Posterior vena cava (tissue), 2 donors: Measurements from ENCODE around the gene GAL3ST2. TPM values are rescaled to one million over a fixed set of nuclear protein-coding genes. Genes with fewer than 3 reads are reported as not detected.
"Not testable (repeated sequence)": the region's sequence is repeated elsewhere in the genome, so short reads cannot be mapped to it uniquely, and the experiment has no call there.

ENCODE experiments used
- DNase-seq: peaks from one replicate; pipeline ENCODE4 v3.0.0-alpha.2; 2020; ENCODE audit warnings: low spot score
- intact Hi-C, 2 donors: fragments of 100-400 bp; cut with DNase I; formaldehyde crosslinking; loops; one replicate each; pipeline versions ENCODE4 v1.14.1 to v1.14.2; 2022 to 2023
- total RNA-seq, 2 donors: library from RNA; stranded (reverse); fragmentation: NEBNext Ultra II Directional; extraction: Animal tissue kit (Norgen Biotek cat#: 25700); gene quantifications; one replicate each; pipeline ENCODE4 v1.2.1, GENCODE V29; 2021
- donor health status: DM: yes; HTN: yes; CAD: no.
- donor health status: DM: yes; HTN: yes; CAD: no.

GAL3ST2 gene
- total RNA-seq, 2 donors from 2014 or later, result not detected

DNA sequence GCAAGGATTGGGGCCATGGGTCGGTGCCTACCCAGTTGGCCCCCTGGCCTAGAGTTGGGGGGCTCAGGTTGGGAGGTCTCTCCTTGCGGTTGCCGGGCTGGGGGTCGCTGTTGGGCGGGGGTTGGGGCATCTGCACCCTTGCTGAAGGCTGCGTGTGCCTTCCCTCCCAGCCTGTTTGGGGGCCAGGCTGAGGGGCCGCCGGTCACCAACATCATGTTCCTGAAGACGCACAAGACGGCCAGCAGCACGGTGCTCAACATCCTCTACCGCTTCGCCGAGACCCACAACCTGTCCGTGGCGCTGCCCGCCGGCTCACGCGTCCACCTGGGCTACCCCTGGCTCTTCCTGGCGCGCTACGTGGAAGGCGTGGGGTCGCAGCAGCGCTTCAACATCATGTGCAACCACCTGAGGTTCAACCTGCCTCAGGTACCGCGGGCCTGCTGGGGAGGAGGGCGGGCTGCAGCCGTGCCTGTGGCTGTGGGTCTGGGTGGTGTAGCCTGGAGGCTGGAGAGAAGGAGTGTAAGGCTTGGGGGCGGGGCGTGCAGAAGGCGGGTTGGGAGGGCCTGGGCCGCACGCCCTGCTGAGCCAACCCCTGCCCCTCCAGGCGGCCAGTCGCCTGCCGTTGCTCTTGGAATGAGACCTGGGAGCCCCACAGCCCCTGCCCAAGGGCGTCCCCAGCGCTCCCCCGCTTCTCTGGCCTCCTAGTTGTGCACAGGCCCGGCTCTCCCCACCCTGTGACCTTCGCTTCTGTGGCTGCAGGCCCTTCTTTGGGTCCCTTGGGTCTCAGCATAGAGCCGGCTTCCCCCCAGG is 25.2 kb downstream of the GAL3ST2 start:
- peak; percentile 72 for DNase-seq
- intact Hi-C loops, result no loop called here

GRCh38 chr2:241802421-241803318 is 26.0 kb downstream of the GAL3ST2 start:
- intact Hi-C loops, result no loop called here
- peak; percentile 67 for DNase-seq

GRCh38 chr2:241803387-241804325 is 27.0 kb downstream of the GAL3ST2 start:
- DNase-seq, result peak; percentile 86
- intact Hi-C loops, result no loop called here

DNA sequence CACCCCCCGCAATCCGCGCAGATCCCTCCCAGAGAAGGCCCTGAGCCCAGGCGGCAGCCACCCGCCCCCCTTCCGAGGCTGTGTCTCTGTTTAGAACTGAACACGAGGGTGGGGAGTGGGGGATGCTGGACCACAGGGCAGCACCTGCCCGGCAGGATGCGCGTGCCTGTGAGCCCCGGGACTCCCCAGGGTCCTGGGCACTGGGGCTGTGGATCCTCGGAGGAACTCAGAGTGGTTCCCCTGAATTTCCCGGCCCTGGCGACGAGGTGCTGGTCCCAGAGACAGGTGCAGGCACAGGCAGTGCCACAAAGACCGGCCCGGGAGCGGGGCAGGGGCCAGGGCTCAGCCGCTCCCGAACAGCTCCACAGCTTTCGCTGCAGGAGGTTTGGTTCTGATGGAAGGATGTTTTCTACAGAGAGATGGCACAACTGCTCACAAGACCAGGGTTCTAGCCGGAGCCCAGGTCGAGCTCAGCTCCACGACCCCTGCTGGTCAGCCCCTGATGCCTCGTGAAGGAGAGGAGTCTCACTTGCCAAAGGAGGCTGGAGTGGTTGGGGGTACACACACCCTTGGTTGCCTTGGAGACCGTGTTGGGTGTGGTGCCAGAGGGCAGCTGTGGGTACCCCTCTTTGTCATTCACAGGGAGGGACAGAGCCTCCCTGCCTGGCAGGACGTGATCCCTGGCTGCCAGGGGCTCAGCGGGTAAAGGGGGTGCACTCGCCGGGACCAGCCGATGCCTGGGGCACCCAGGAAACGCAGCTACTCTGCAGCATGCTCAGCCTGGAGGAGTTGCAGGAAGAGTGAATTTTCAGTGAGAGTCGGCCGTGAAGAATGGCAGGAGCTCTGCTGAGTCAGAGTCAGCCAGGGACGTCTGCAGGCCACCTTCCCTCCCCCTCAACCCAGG is 28.0 kb downstream of the GAL3ST2 start:
- DNase-seq, result peak; percentile 76
- intact Hi-C loops, result no loop called here

DNA sequence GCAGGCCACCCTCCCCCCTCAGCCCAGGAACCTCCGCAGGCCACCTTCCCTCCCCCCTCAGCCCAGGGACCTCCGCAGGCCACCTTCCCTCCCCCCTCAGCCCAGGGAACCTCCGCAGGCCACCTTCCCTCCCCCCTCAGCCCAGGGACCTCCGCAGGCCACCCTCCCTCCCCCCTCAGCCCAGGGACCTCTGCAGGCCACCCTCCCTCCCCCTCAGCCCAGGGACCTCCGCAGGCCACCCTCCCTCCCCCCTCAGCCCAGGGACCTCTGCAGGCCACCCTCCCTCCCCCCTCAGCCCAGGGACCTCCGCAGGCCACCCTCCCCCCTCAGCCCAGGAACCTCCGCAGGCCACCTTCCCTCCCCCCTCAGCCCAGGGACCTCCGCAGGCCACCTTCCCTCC is 29.6 kb downstream of the GAL3ST2 start:
- DNase-seq, intact Hi-C loops: not testable (repeated sequence)

GRCh38 chr2:241808051-241808720 is 31.6 kb downstream of the GAL3ST2 start:
- DNase-seq, result no peak

DNA sequence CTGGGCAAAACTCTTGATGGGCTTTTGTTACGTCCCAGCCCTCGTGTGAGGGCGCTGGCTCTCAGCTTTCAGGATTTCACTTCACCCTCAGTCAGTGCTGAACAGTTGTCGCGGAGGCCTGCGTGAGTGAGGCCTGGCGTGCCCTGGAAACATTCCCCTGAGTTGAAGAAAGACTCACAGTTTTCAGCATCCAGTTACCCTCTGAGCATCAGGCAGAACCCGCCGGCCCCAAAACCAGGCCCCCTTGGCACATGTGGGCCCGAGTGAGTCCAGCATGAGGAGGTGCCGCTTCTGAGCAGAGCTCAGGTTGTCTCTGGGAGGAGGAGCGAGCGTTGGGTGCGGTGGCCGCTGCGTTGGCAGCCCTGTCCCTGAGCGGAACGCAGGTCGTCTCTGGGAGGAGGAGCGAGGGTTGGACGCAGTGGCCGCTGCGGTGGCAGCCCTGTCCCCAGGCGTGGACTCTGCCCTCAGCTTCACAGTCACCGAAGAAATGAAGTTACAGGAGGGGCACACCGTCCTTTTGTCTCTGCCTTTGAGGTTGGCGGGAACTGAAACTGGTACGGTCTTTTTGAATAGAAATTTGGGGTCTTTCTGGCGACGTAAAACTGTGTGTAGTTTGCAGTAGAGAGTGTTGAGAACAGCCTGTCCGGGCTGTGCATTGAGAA is 32.2 kb downstream of the GAL3ST2 start, which contains the start of gene NEU4:
Gene NEU4, plus strand, starts transcription at position 473 of the 662 bp plus-strand sequence. CDS start 5,292 bp downstream, outside the sequence.
- intact Hi-C loops, result no loop called here
- DNase-seq, result peak; percentile 78

More at GRCh38 chr2:241808051-241808720, 31.6 kb downstream of the GAL3ST2 start:
- intact Hi-C loops, result no loop called here

DNA sequence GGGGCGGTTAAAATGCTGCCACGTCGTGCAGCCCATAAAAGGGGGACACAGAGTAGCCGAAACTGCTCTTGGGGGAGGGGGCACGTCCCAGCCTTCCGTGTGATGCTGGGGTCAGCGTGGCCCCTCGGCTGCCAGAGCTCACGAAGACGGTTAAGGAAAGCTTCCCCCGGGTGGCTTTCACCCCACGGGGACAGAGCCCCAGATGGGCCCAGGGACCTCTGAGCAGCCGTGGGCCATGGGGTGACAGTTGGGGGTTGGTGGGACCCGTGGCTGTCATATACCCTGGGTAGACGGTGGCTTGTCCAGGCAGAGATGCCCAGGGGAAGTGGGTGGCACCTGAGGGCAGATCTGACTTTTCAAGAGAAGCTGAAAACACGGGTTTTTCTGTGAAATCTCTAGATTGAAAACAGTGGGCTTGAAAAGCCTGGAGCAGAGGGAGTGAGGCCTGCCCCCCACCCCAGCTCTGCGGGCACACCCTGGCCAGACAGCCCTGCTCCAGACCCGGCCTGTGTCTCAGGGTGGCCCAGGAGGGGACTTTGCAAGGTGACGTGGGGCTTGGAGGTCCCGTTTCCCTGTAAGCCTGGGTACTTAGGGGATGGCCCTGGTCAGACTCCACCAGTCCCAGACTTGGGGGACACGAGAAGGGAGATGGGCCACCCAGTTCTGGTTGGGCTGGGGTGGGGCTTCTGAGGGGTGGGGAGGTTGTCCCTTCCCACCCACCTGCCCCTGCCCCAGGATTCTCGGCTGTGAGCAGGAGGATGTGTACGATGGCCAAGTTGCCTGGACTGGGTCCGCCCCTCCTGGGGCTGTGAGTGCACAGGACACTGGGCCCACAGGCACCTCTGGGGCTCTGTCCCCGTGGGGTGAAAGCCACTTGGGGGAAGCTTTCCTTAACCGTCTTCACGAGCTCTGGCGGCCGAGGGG is 33.0 kb downstream of the GAL3ST2 start:
- intact Hi-C loops, result no loop called here
- peak; percentile 73 for DNase-seq

DNA sequence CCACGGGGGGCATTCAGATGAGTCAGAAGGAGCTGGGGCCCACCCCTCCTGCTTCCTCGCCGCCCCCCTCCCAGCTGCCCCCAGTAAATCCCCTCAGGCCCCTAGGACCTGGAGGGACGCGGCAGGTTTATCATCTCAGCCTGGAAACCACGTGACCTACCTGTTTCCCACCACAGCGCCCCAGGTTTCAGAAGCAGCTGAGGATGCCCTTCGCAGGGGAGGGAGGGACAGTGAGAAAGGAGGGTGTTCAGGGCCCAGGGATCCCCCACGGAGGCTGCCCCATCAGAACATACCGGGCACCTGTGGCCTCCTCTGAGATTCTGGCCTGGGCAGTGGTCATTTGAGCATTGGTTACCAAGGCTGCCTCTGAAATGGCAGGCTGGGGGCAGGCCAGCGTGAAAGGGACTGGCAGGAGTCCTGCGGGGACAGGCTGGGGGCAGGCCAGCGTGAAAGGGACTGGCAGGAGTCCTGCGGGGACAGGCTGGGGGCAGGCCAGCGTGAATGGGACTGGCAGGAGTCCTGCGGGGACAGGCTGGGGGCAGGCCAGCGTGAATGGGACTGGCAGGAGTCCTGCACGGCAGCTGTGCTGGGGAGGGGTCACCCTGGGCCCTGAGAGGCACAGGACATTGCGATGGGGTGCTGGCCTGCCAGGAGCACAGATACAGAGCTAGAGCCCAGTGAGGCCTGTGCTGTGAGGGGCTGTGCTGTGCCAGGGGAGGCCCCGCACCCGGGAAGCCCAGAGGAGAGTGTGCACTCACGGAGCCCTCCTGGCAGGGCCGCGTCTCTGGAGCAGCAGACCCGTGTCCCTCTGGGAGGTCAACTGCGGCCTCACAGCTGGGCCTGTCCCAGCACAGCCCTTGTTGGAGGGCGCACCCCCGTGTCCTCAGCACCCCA is 33.9 kb downstream of the GAL3ST2 start:
- peak; percentile 78 for DNase-seq
- intact Hi-C loops, result no loop called here

- intact Hi-C loops, result no loop called here
- peak; percentile 79 for DNase-seq
These were observed 34.8 kb downstream of the GAL3ST2 start for GRCh38 chr2:241811201-241811951.

DNA sequence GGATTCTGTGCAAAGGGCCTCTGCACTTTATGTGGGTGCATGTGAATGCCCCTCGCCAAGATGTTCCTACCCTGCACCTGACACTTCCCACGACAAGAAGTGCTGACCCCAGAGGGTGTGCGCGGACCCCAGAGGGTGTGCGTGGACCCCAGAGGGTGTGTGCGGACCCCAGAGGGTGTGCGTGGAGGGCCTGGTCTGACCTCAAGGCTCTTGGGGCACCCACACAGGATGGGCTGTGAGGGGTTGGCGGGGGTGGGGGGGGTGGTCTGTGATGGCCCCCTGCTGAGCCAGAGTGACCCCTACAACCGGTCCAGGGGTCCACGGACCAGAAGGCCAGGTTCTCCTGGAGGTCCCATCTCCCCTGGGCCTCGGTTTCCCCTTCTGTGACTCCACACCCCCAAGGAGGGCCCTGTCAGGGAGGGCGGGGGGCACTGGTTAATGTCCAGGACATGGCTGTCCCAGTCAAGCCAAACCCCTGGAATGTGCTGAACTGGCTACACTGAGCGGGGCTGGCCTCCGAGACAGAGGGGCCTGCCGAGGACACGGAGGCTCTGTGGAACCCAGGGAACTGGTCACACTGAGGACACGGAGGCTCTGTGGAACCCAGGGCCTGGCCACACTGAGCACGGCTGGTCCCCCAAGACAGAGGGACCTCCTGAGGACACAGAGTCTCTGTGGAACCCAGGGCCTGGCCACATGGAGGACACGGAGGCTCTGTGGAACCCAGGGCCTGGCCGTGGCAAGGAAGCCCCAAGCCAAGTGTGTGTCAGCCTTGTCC is 35.5 kb downstream of the GAL3ST2 start:
- DNase-seq, result peak; percentile 50
- intact Hi-C loops, result no loop called here

DNA sequence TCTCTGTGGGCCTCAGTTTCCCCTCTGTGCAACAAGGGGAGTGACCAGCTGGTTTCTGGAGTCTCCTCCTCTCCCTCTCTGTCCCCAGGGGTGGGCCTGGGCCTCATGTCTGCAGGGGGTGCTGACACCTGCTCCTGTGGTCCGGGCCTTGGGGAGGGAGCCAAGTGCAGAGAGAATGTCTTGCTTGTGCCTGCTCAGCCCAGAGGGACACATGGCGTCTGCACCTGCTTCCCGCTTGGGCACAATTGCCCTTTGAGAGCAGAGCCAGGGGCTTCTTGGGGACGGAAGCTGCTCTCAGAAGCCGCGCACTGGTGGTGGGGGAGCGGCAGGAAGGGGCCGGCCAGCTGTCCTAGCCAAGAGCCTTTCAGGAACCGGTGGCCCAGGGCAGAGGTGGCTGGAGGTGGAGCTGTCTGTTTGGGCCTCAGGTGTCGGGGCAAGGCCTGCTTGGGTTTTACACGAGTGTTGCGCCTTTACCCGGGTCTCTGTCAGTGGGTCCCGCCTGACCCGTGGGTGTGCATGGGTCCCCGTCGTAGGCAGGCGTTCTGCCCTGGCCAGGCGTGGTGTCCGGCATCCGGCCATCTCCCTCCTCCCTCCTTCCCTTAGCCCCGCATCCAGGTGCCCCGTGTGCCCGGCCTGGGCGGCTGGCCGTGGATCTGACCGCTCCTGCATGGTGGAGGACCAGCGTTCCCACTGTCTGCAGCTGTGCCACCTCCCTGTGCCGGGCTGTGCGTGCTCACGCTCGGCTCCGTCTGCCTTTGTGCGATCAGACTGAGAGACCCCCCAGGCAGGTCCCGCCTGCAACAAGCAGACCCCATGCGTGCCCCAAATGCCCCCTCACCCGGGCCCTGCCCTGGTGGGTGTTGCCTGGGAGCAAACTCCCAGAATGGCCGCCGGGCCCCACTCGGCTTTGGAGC is 36.4 kb downstream of the GAL3ST2 start:
- peak; percentile 80 for DNase-seq
- intact Hi-C loops, result no loop called here
